CD4-positive, alpha-beta T cell (primary cell): Measurements from ENCODE around the gene ZNF446. TPM values are rescaled to one million over a fixed set of nuclear protein-coding genes. Genes with fewer than 3 reads are reported as not detected.

Experiments
- ATAC-seq: fragments of 200-7000 bp; cut with Tn5 transposase; one replicate; pipeline ENCODE4 v1.10.0; 2022; ENCODE audit warnings: mild to moderate bottlenecking; ENCODE audit not compliant: poor library complexity
- CTCF ChIA-PET: fragments of 350-600 bp; sonication (Branson Sonifier 250); formaldehyde crosslinking; loops from one replicate; lab custom pipeline; 2021; ENCODE audit warnings: antibody characterized with exemption, inconsistent platforms; lab: Charles Lee
- POLR2A ChIA-PET: fragments of 350-600 bp; sonication (Branson Sonifier 250); formaldehyde crosslinking; loops from one replicate; lab custom pipeline; 2021; ENCODE audit warnings: antibody characterized with exemption, inconsistent platforms; lab: Charles Lee
- DNase-seq, 14 experiments: peaks; one replicate each; pipeline ENCODE4 v3.0.0-alpha.2; 2013 to 2020; ENCODE audit warnings: mixed read lengths in 2 of 14
- H3K27ac ChIP-seq, 2 donors: one replicate each; pipeline versions ENCODE4 v1.5.1 to v1.7.0; 2013; ENCODE audit warnings: low read length in 2 of 2, low read depth in 1 of 2, mild to moderate bottlenecking in 1 of 2
- H3K27me3 ChIP-seq, 2 experiments: 1 replicate in 1 of 2; 2 replicates in 1 of 2; pipeline versions ENCODE4 v1.6.1 to v1.7.0; 2013; ENCODE audit warnings: low read length in 2 of 2, control low read depth in 1 of 2, mild to moderate bottlenecking in 1 of 2, moderate library complexity in 1 of 2; ENCODE audit not compliant: insufficient read depth in 2 of 2, control insufficient read depth in 1 of 2
- H3K36me3 ChIP-seq: one replicate; pipeline ENCODE4 v1.6.1; 2013; ENCODE audit warnings: low read length, control low read depth; ENCODE audit not compliant: insufficient read depth
- H3K4me1 ChIP-seq: one replicate; pipeline ENCODE4 v1.6.1; 2013; ENCODE audit warnings: low read length, control low read depth; ENCODE audit not compliant: insufficient read depth
- H3K4me3 ChIP-seq: one replicate; pipeline ENCODE4 v1.5.1; 2013; ENCODE audit warnings: mild to moderate bottlenecking, low read length, moderate library complexity
- H3K9me3 ChIP-seq, 2 experiments: 1 replicate in 1 of 2; 2 replicates in 1 of 2; pipeline versions ENCODE4 v1.6.1 to v1.7.0; 2013; ENCODE audit warnings: low read length in 2 of 2, mild to moderate bottlenecking in 2 of 2, control low read depth in 1 of 2, moderate library complexity in 1 of 2; ENCODE audit not compliant: control insufficient read depth in 1 of 2, insufficient read depth in 1 of 2
- H3K27ac Mint-ChIP-seq: one replicate; pipeline ENCODE4 v1.8.0; 2020; ENCODE audit warnings: mixed read lengths
- H3K27me3 Mint-ChIP-seq: one replicate; pipeline ENCODE4 v1.8.0; 2021; ENCODE audit warnings: mixed read lengths
- H3K36me3 Mint-ChIP-seq: one replicate; pipeline ENCODE4 v1.8.0; 2021; ENCODE audit warnings: low read depth, mixed read lengths
- H3K4me1 Mint-ChIP-seq: one replicate; pipeline ENCODE4 v1.8.0; 2021; ENCODE audit warnings: low read depth, mixed read lengths
- H3K4me3 Mint-ChIP-seq: one replicate; pipeline ENCODE4 v1.8.0; 2020; ENCODE audit warnings: mild to moderate bottlenecking, mixed read lengths
- H3K9me3 Mint-ChIP-seq: one replicate; pipeline ENCODE4 v1.8.0; 2020; ENCODE audit warnings: mixed read lengths
- CTCF ChIP-seq: fragments of 200-600 bp; IDR thresholded peaks from one replicate; pipeline ENCODE4 v1.8.0; 2022; ENCODE audit warnings: antibody characterized with exemption, mild to moderate bottlenecking
- intact Hi-C, 2 experiments: fragments of 100-400 bp; cut with DNase I in 1 of 2; cut with micrococcal nuclease in 1 of 2; formaldehyde crosslinking; loops; one replicate each; pipeline versions ENCODE4 v1.15.1 to v1.9.0; 2023 to 2025; cut with DNase I, micrococcal nuclease
- total RNA-seq, 174 experiments: library from RNA in 2 of 174; stranded (reverse) in 2 of 174; gene quantifications; one replicate each; pipeline ENCODE4 v1.2.3 and lab custom pipeline; 2021 to 2026

The ZNF446 gene
- total RNA-seq, 2 experiments from 2014 or later: 13.6 to 14.6 TPM

- H3K9me3 ChIP-seq: no peaks in the 10 kb centered on the region
- no peak overlapping the region for H3K27ac ChIP-seq
- Mint-ChIP-seq H3K9me3 (no peaks in the 10 kb centered on the region), H3K4me3 (no peak overlapping the region), H3K27ac (no peak overlapping the region), H3K4me1 (peaks cover 15% of the 10 kb centered on the region), H3K36me3 (peaks cover 39% of the 10 kb centered on the region), H3K27me3 (peaks cover 3% of the 10 kb centered on the region)
- H3K4me3 ChIP-seq: no peak overlapping the region
- ChIA-PET CTCF (no interaction called here), POLR2A (no interaction called here)
- DNase-seq (no peak), ATAC-seq (no peak)
- intact Hi-C loops: no loop called here
- peaks cover 11% of the 10 kb centered on the region for H3K4me1 ChIP-seq
- H3K27me3 ChIP-seq: no peaks in the 10 kb centered on the region
- H3K36me3 ChIP-seq: peaks cover 21% of the 10 kb centered on the region
- TF ChIP-seq CTCF: no peak
Observed at GRCh38 chr19:58456111-58456510, 20.0 kb upstream of the ZNF446 start.

- intact Hi-C loops: no loop called here
- H3K27me3 Mint-ChIP-seq: no peaks in the 10 kb centered on the region
- CTCF ChIA-PET: no interaction called here
- ATAC-seq (no peak), DNase-seq (no peak)
- Histone ChIP-seq H3K27ac (no peak overlapping the region), H3K36me3 (peaks cover 11% of the 10 kb centered on the region), H3K4me3 (no peak overlapping the region), H3K27me3 (no peaks in the 10 kb centered on the region), H3K9me3 (no peaks in the 10 kb centered on the region), H3K4me1 (no peaks in the 10 kb centered on the region)
- no peak overlapping the region for H3K27ac Mint-ChIP-seq
- TF ChIP-seq CTCF: no peak
- no peak overlapping the region for H3K4me3 Mint-ChIP-seq
- no peaks in the 10 kb centered on the region for H3K9me3 Mint-ChIP-seq
- no peaks in the 10 kb centered on the region for H3K4me1 Mint-ChIP-seq
- H3K36me3 Mint-ChIP-seq: peaks cover 13% of the 10 kb centered on the region
- POLR2A ChIA-PET: no interaction called here
Observed at GRCh38 chr19:58460039-58460438, 16.1 kb upstream of the ZNF446 start.

GRCh38 chr19:58466089-58466759 lies 9.9 kb upstream of the ZNF446 start:
- Mint-ChIP-seq H3K36me3 (peaks cover 22% of the 10 kb centered on the region), H3K27ac (peak overlapping the region; percentile 83), H3K4me3 (peak overlapping the region; percentile 93), H3K9me3 (no peaks in the 10 kb centered on the region), H3K27me3 (no peaks in the 10 kb centered on the region), H3K4me1 (peaks cover 22% of the 10 kb centered on the region)
- peak; percentile 14 for ATAC-seq
- TF ChIP-seq CTCF: no peak
- peak overlapping the region; percentile 68 for H3K4me3 ChIP-seq
- peaks cover 20% of the 10 kb centered on the region for H3K4me1 ChIP-seq
- CTCF ChIA-PET: interaction anchor here (1.6 kb wide), 1 partner anchor 48 kb away, joined by 6 read pairs; no protein-coding TSS in a partner anchor
- no peaks in the 10 kb centered on the region for H3K27me3 ChIP-seq
- peaks cover 12% of the 10 kb centered on the region for H3K36me3 ChIP-seq
- POLR2A ChIA-PET: interaction anchor here (0.7 to 1.0 kb wide), 3 partner anchors 9 to 15 kb away, joined by 3 read pairs; partner anchors contain the start of gene ZNF324B
- no peaks in the 10 kb centered on the region for H3K9me3 ChIP-seq
- intact Hi-C loops: loop anchor here (1.0 to 5.0 kb wide), 5 partner anchors 9 to 79 kb away; partner anchors contain the start of genes RPS5 (in 1 of the 2), ZNF132 (in 1 of the 2) and ZNF324B (in 1 of the 2)
- no peak overlapping the region for H3K27ac ChIP-seq
- no peak for DNase-seq
